HG02840 (cell line): ENCODE measurements around the gene DPP10.

Source experiments
- ATAC-seq: cut with Tn5 transposase; IDR thresholded peaks from one replicate; pipeline ENCODE4 v1.9.1; 2021; ENCODE audit warnings: mild to moderate bottlenecking, moderate library complexity, moderate number of reproducible peaks; ENCODE audit not compliant: unreplicated experiment, low FRiP score

Gene DPP10

GRCh38 chr2:115596659-115597375 lies 1154.4 kb downstream of the DPP10 start:
- ATAC-seq: no peak

GRCh38 chr2:115603285-115603684 lies 1160.8 kb downstream of the DPP10 start:
- no peak for ATAC-seq

- no peak for ATAC-seq
Observed at GRCh38 chr2:115606350-115606749, 1163.9 kb downstream of the DPP10 start.

GRCh38 chr2:115609978-115610377 lies 1167.5 kb downstream of the DPP10 start:
- no peak for ATAC-seq

GRCh38 chr2:115610888-115611287 lies 1168.4 kb downstream of the DPP10 start:
- no peak for ATAC-seq

- no peak for ATAC-seq
Observed at GRCh38 chr2:115624332-115624731, 1181.9 kb downstream of the DPP10 start.

- no peak for ATAC-seq
Observed at GRCh38 chr2:115634578-115634977, 1192.1 kb downstream of the DPP10 start.

GRCh38 chr2:115635430-115635829 lies 1193.0 kb downstream of the DPP10 start:
- no peak for ATAC-seq

- no peak for ATAC-seq
Observed at GRCh38 chr2:115649731-115650130, 1207.3 kb downstream of the DPP10 start.

GRCh38 chr2:115650827-115651226 lies 1208.4 kb downstream of the DPP10 start:
- ATAC-seq: no peak

GRCh38 chr2:115652652-115653051 lies 1210.2 kb downstream of the DPP10 start:
- no peak for ATAC-seq

GRCh38 chr2:115654362-115654761 lies 1211.9 kb downstream of the DPP10 start:
- no peak for ATAC-seq

- ATAC-seq: no peak
Observed at GRCh38 chr2:115678129-115678528, 1235.7 kb downstream of the DPP10 start.

- ATAC-seq: no peak
Observed at GRCh38 chr2:115684345-115684744, 1241.9 kb downstream of the DPP10 start.

GRCh38 chr2:115691409-115691808 lies 1249.0 kb downstream of the DPP10 start:
- no peak for ATAC-seq

GRCh38 chr2:115694651-115695050 lies 1252.2 kb downstream of the DPP10 start:
- no peak for ATAC-seq

- no peak for ATAC-seq
Observed at GRCh38 chr2:115733190-115733775, 1290.8 kb downstream of the DPP10 start.

- no peak for ATAC-seq
Observed at GRCh38 chr2:115738111-115738510, 1295.7 kb downstream of the DPP10 start.

GRCh38 chr2:115739574-115739973 lies 1297.1 kb downstream of the DPP10 start:
- no peak for ATAC-seq

GRCh38 chr2:115746151-115746550 lies 1303.7 kb downstream of the DPP10 start:
- no peak for ATAC-seq

- ATAC-seq: no peak
Observed at GRCh38 chr2:115757286-115757685, 1314.8 kb downstream of the DPP10 start.

- no peak for ATAC-seq
Observed at GRCh38 chr2:115763601-115764000, 1321.2 kb downstream of the DPP10 start.
